Naive thymus-derived CD4-positive, alpha-beta T cell (primary cell): ENCODE measurements around the gene PSENEN. TPM values are rescaled to one million over a fixed set of nuclear protein-coding genes. Genes with fewer than 3 reads are reported as not detected.
"Not testable (repeated sequence)": the region's sequence is repeated elsewhere in the genome, so short reads cannot be mapped to it uniquely, and the experiment has no call there.

Experiments
- ATAC-seq: fragments of 150-1000 bp; cut with Tn5 transposase; 2 replicates; pipeline ENCODE4 v1.10.0; 2021; ENCODE audit warnings: mild to moderate bottlenecking, moderate library complexity
- CTCF ChIA-PET: fragments of 350-600 bp; sonication (Branson Sonifier 250); formaldehyde crosslinking; loops from one replicate; lab custom pipeline; 2021; ENCODE audit warnings: antibody characterized with exemption; lab: Charles Lee
- POLR2A ChIA-PET: fragments of 350-600 bp; sonication (Branson Sonifier 250); formaldehyde crosslinking; loops from one replicate; lab custom pipeline; 2021; ENCODE audit warnings: antibody characterized with exemption, inconsistent platforms; lab: Charles Lee
- DNase-seq, 9 donors: peaks; one replicate each; pipeline versions ENCODE4 v3.0.0 to v3.0.0-alpha.2; 2020 to 2022; ENCODE audit warnings: mixed read lengths in 1 of 9
- H3K27ac ChIP-seq: one replicate; pipeline ENCODE4 v1.7.0; 2013; ENCODE audit warnings: mild to moderate bottlenecking, low read depth, low read length, moderate library complexity
- H3K27me3 ChIP-seq, 2 donors: one replicate each; pipeline ENCODE4 v1.7.0; 2013; ENCODE audit warnings: low read length in 2 of 2, mild to moderate bottlenecking in 2 of 2, moderate library complexity in 2 of 2; ENCODE audit not compliant: control insufficient read depth in 2 of 2, insufficient read depth in 2 of 2
- H3K36me3 ChIP-seq, 3 experiments: 1 replicate in 2 of 3; 2 replicates in 1 of 3; pipeline ENCODE4 v1.7.0; 2013; ENCODE audit warnings: low read length in 3 of 3, mild to moderate bottlenecking in 3 of 3, moderate library complexity in 1 of 3; ENCODE audit not compliant: insufficient read depth in 3 of 3, control insufficient read depth in 2 of 3
- H3K4me1 ChIP-seq, 2 donors: one replicate each; pipeline ENCODE4 v1.7.0; 2013; ENCODE audit warnings: low read length in 2 of 2, mild to moderate bottlenecking in 2 of 2, moderate library complexity in 1 of 2; ENCODE audit not compliant: control insufficient read depth in 2 of 2, insufficient read depth in 2 of 2
- H3K4me3 ChIP-seq: 2 replicates; pipeline ENCODE4 v1.7.0; 2013; ENCODE audit warnings: mild to moderate bottlenecking, low read length
- H3K9me3 ChIP-seq, 3 experiments: 1 replicate in 2 of 3; 2 replicates in 1 of 3; pipeline ENCODE4 v1.7.0; 2013; ENCODE audit warnings: low read length in 3 of 3; ENCODE audit not compliant: control insufficient read depth in 2 of 3
- H3K27ac Mint-ChIP-seq, 9 donors: one replicate each; pipeline ENCODE4 v1.8.0; 2020 to 2022; ENCODE audit warnings: mixed read lengths in 9 of 9, mild to moderate bottlenecking in 8 of 9, moderate library complexity in 5 of 9, inconsistent platforms in 2 of 9
- H3K27me3 Mint-ChIP-seq, 5 donors: one replicate each; pipeline ENCODE4 v1.8.0; 2021 to 2022; ENCODE audit warnings: mixed read lengths in 5 of 5, mild to moderate bottlenecking in 1 of 5
- H3K36me3 Mint-ChIP-seq, 5 donors: one replicate each; pipeline ENCODE4 v1.8.0; 2020 to 2022; ENCODE audit warnings: mixed read lengths in 5 of 5, mild to moderate bottlenecking in 3 of 5, inconsistent platforms in 1 of 5
- H3K4me1 Mint-ChIP-seq, 7 donors: one replicate each; pipeline ENCODE4 v1.8.0; 2020 to 2022; ENCODE audit warnings: mixed read lengths in 7 of 7, mild to moderate bottlenecking in 3 of 7, inconsistent platforms in 1 of 7
- H3K4me3 Mint-ChIP-seq, 10 donors: one replicate each; pipeline ENCODE4 v1.8.0; 2020 to 2022; ENCODE audit warnings: mild to moderate bottlenecking in 10 of 10, mixed read lengths in 10 of 10, moderate library complexity in 6 of 10, inconsistent platforms in 2 of 10
- H3K9me3 Mint-ChIP-seq, 11 donors: one replicate each; pipeline ENCODE4 v1.8.0; 2020 to 2022; ENCODE audit warnings: mixed read lengths in 11 of 11, mild to moderate bottlenecking in 4 of 11, inconsistent platforms in 1 of 11, moderate library complexity in 1 of 11
- intact Hi-C, 2 donors: fragments of 100-400 bp; cut with micrococcal nuclease; formaldehyde crosslinking; loops; one replicate each; pipeline ENCODE4 v1.15.1; 2023
- polyA plus RNA-seq, 2 donors: library from polyadenylated mRNA; unstranded; fragments of 300-500 nt; fragmentation: Illumina TruSeq; gene quantifications; one replicate each; pipeline ENCODE4 v1.2.3, GENCODE V29; 2021
- total RNA-seq, 6 experiments: library from RNA in 5 of 6; stranded (reverse) in 5 of 6; gene quantifications; 1 replicate in 5 of 6; 2 replicates in 1 of 6; pipeline ENCODE4 v1.2.3 and lab custom pipeline; 2021 to 2026

The PSENEN gene
- total and polyA plus RNA-seq, 7 experiments from 2014 or later = 20.4 to 79.1 (median 33.9) TPM

- H3K4me1 Mint-ChIP-seq = peaks cover 0 to 6% (median 0%) of the 10 kb centered on the region in 7 donors
- POLR2A ChIA-PET = interaction anchor here (0.6 kb wide), 1 partner anchor 33 kb away, joined by 3 read pairs; no protein-coding TSS in a partner anchor
- CTCF ChIA-PET = no interaction called here
- no peaks in the 10 kb centered on the region for H3K36me3 Mint-ChIP-seq
- H3K27ac Mint-ChIP-seq = peak overlapping the region in 1 of 9 donors; percentile 31
- no peak overlapping the region for H3K4me3 Mint-ChIP-seq
- Histone ChIP-seq H3K9me3 (no peaks in the 10 kb centered on the region), H3K27ac (no peak overlapping the region), H3K27me3 (no peaks in the 10 kb centered on the region), H3K4me3 (no peak overlapping the region), H3K4me1 (no peaks in the 10 kb centered on the region), H3K36me3 (no peaks in the 10 kb centered on the region)
- intact Hi-C loops = no loop called here
- ATAC-seq (no peak), DNase-seq (no peak)
- peaks cover 15 to 24% (median 19%) of the 10 kb centered on the region in 5 donors for H3K27me3 Mint-ChIP-seq
- no peaks in the 10 kb centered on the region for H3K9me3 Mint-ChIP-seq
Observed at GRCh38 chr19:35792312-35792711, 46.9 kb downstream of the PSENEN start.

GRCh38 chr19:35792888-35793287, 47.4 kb downstream of the PSENEN start:
- intact Hi-C loops = no loop called here
- no peaks in the 10 kb centered on the region for H3K9me3 Mint-ChIP-seq
- H3K4me3 Mint-ChIP-seq = no peak overlapping the region
- H3K36me3 ChIP-seq = no peaks in the 10 kb centered on the region
- H3K9me3 ChIP-seq = no peaks in the 10 kb centered on the region
- ChIA-PET POLR2A (no interaction called here), CTCF (no interaction called here)
- H3K4me1 Mint-ChIP-seq = peaks cover 0 to 7% (median 0%) of the 10 kb centered on the region in 7 donors
- H3K27me3 ChIP-seq = no peaks in the 10 kb centered on the region
- ATAC-seq = no peak
- no peaks in the 10 kb centered on the region for H3K4me1 ChIP-seq
- H3K27me3 Mint-ChIP-seq = peaks cover 16 to 25% (median 23%) of the 10 kb centered on the region in 5 donors
- H3K36me3 Mint-ChIP-seq = no peaks in the 10 kb centered on the region
- no peak overlapping the region for H3K27ac Mint-ChIP-seq
- DNase-seq = no peak
- no peak overlapping the region for H3K4me3 ChIP-seq
- no peak overlapping the region for H3K27ac ChIP-seq

GRCh38 chr19:35793381-35794165, 48.1 kb downstream of the PSENEN start:
- DNase-seq = no peak
- H3K27me3 ChIP-seq = no peaks in the 10 kb centered on the region
- Mint-ChIP-seq H3K36me3 (no peaks in the 10 kb centered on the region), H3K27me3 (peaks cover 20 to 28% (median 25%) of the 10 kb centered on the region in 5 donors), H3K27ac (no peak overlapping the region), H3K9me3 (no peaks in the 10 kb centered on the region), H3K4me1 (peaks cover 0 to 7% (median 0%) of the 10 kb centered on the region in 7 donors), H3K4me3 (no peak overlapping the region)
- POLR2A ChIA-PET = no interaction called here
- no peak for ATAC-seq
- no peaks in the 10 kb centered on the region for H3K4me1 ChIP-seq
- H3K27ac ChIP-seq = no peak overlapping the region
- CTCF ChIA-PET = no interaction called here
- no peaks in the 10 kb centered on the region for H3K9me3 ChIP-seq
- no peak overlapping the region for H3K4me3 ChIP-seq
- intact Hi-C loops = no loop called here
- H3K36me3 ChIP-seq = no peaks in the 10 kb centered on the region

- H3K9me3 Mint-ChIP-seq, H3K27ac ChIP-seq, H3K9me3 ChIP-seq, H3K4me3 ChIP-seq, ATAC-seq, POLR2A ChIA-PET, H3K4me3 Mint-ChIP-seq, DNase-seq, H3K27me3 ChIP-seq, H3K36me3 ChIP-seq, H3K4me1 ChIP-seq, H3K4me1 Mint-ChIP-seq, intact Hi-C loops, H3K36me3 Mint-ChIP-seq: not testable (repeated sequence)
- CTCF ChIA-PET = interaction anchor here (0.6 kb wide), 1 partner anchor 117 kb away, joined by 3 read pairs; no protein-coding TSS in a partner anchor
- peak overlapping the region in 1 of 9 donors; percentile 52 for H3K27ac Mint-ChIP-seq
- peaks cover 20 to 42% (median 29%) of the 10 kb centered on the region in 5 donors for H3K27me3 Mint-ChIP-seq
Observed at GRCh38 chr19:35795564-35795963, 50.1 kb downstream of the PSENEN start.

Other genes with a start within 250 kb of the PSENEN start
- under 1 TPM in 2 of 5 experiments, not detected in 3; 0.54 to 0.76 TPM for gene DMKN, start 232.0 kb upstream of the PSENEN start, total RNA-seq
- gene DMKN, start 232.0 kb upstream of the PSENEN start, polyA plus RNA-seq = not detected
- not detected for gene SBSN, start 217.3 kb upstream of the PSENEN start, total RNA-seq
- not detected for gene SBSN, start 217.3 kb upstream of the PSENEN start, polyA plus RNA-seq
- not detected for gene GAPDHS, start 212.2 kb upstream of the PSENEN start, total RNA-seq
- gene GAPDHS, start 212.2 kb upstream of the PSENEN start, polyA plus RNA-seq = not detected
- 10 to 100 TPM; 24.7 to 54.0 (median 34.6) TPM for gene TMEM147, start 200.0 kb upstream of the PSENEN start, total RNA-seq
- gene TMEM147, start 200.0 kb upstream of the PSENEN start, polyA plus RNA-seq = 100 to 1,000 TPM; 143 to 154 TPM
- gene ATP4A, start 182.0 kb upstream of the PSENEN start, total RNA-seq = not detected
- not detected for gene ATP4A, start 182.0 kb upstream of the PSENEN start, polyA plus RNA-seq
- gene PMIS2, start 159.5 kb upstream of the PSENEN start, total RNA-seq = not detected
- gene PMIS2, start 159.5 kb upstream of the PSENEN start, polyA plus RNA-seq = not detected
- gene HAUS5, start 132.9 kb upstream of the PSENEN start, total RNA-seq = 10 to 100 TPM; 23.6 to 40.0 (median 28.4) TPM
- 1 to 10 TPM; 7.6 TPM for gene HAUS5, start 132.9 kb upstream of the PSENEN start, polyA plus RNA-seq
- gene RBM42, start 116.6 kb upstream of the PSENEN start, total RNA-seq = 10 to 100 TPM; 39.0 to 98.2 (median 51.3) TPM
- 10 to 100 TPM; 48.7 to 49.8 TPM for gene RBM42, start 116.6 kb upstream of the PSENEN start, polyA plus RNA-seq
- under 1 TPM in 3 of 5 experiments, not detected in 2; 0.56 to 0.71 (median 0.70) TPM for gene ETV2, start 103.9 kb upstream of the PSENEN start, total RNA-seq
- under 1 TPM; 0.61 to 0.89 TPM for gene ETV2, start 103.9 kb upstream of the PSENEN start, polyA plus RNA-seq
- 100 to 1,000 TPM; 172 to 464 (median 232) TPM for gene COX6B1, start 97.3 kb upstream of the PSENEN start, total RNA-seq
- gene COX6B1, start 97.3 kb upstream of the PSENEN start, polyA plus RNA-seq = 100 to 1,000 TPM; 819 to 873 TPM
- 1 to 10 TPM in 1 of 5 experiments, under 1 TPM in 1, not detected in 3; 0.41 to 1.3 TPM for gene UPK1A, start 79.1 kb upstream of the PSENEN start, total RNA-seq
- gene UPK1A, start 79.1 kb upstream of the PSENEN start, polyA plus RNA-seq = not detected
- gene ZBTB32, start 41.1 kb upstream of the PSENEN start, total RNA-seq = 10 to 100 TPM in 1 of 5 experiments, 1 to 10 TPM in 1, under 1 TPM in 2, not detected in 1; 0.35 to 41.6 (median 1.0) TPM
- not detected for gene ZBTB32, start 41.1 kb upstream of the PSENEN start, polyA plus RNA-seq
- gene KMT2B, start 27.6 kb upstream of the PSENEN start, total RNA-seq = 10 to 100 TPM; 64.2 to 79.8 (median 77.3) TPM
- gene KMT2B, start 27.6 kb upstream of the PSENEN start, polyA plus RNA-seq = 1 to 10 TPM in 1 of 2 donors, under 1 TPM in 1; 0.60 to 3.2 TPM
- gene IGFLR1, start 3.2 kb upstream of the PSENEN start, total RNA-seq = 100 to 1,000 TPM in 2 of 5 experiments, 10 to 100 TPM in 3; 61.4 to 113 (median 62.8) TPM
- gene IGFLR1, start 3.2 kb upstream of the PSENEN start, polyA plus RNA-seq = 100 to 1,000 TPM in 1 of 2 donors, 10 to 100 TPM in 1; 99.5 to 107 TPM
- 10 to 100 TPM; 33.7 to 86.8 (median 68.6) TPM for gene U2AF1L4, start 233 bp upstream of the PSENEN start, total RNA-seq
- 10 to 100 TPM; 75.7 to 89.7 TPM for gene U2AF1L4, start 233 bp upstream of the PSENEN start, polyA plus RNA-seq
- gene LIN37, start 2.9 kb downstream of the PSENEN start, total RNA-seq = 10 to 100 TPM in 4 of 5 experiments, 1 to 10 TPM in 1; 7.9 to 33.1 (median 18.9) TPM
- 10 to 100 TPM in 1 of 2 donors, 1 to 10 TPM in 1; 6.7 to 20.6 TPM for gene LIN37, start 2.9 kb downstream of the PSENEN start, polyA plus RNA-seq
- under 1 TPM in 1 of 5 experiments, not detected in 4; 0.22 TPM for gene HSPB6, start 11.4 kb downstream of the PSENEN start, total RNA-seq
- gene HSPB6, start 11.4 kb downstream of the PSENEN start, polyA plus RNA-seq = not detected
- gene PROSER3, start 12.5 kb downstream of the PSENEN start, total RNA-seq = 10 to 100 TPM; 34.0 to 47.3 (median 39.7) TPM
- 1 to 10 TPM; 5.4 to 6.8 TPM for gene PROSER3, start 12.5 kb downstream of the PSENEN start, polyA plus RNA-seq
- gene ARHGAP33, start 29.9 kb downstream of the PSENEN start, total RNA-seq = 10 to 100 TPM; 15.3 to 55.5 (median 23.4) TPM
- 1 to 10 TPM in 1 of 2 donors, under 1 TPM in 1; 0.09 to 1.0 TPM for gene ARHGAP33, start 29.9 kb downstream of the PSENEN start, polyA plus RNA-seq
- not detected for gene PRODH2, start 67.2 kb downstream of the PSENEN start, total RNA-seq
- not detected for gene PRODH2, start 67.2 kb downstream of the PSENEN start, polyA plus RNA-seq
- under 1 TPM in 2 of 5 experiments, not detected in 3; 0.30 to 0.51 TPM for gene NPHS1, start 106.9 kb downstream of the PSENEN start, total RNA-seq
- not detected for gene NPHS1, start 106.9 kb downstream of the PSENEN start, polyA plus RNA-seq
- gene KIRREL2, start 111.3 kb downstream of the PSENEN start, total RNA-seq = 1 to 10 TPM in 1 of 5 experiments, under 1 TPM in 2, not detected in 2; 0.16 to 1.3 (median 0.29) TPM
- not detected for gene KIRREL2, start 111.3 kb downstream of the PSENEN start, polyA plus RNA-seq
- 1 to 10 TPM in 1 of 5 experiments, not detected in 4; 2.4 TPM for gene APLP1, start 122.9 kb downstream of the PSENEN start, total RNA-seq
- gene APLP1, start 122.9 kb downstream of the PSENEN start, polyA plus RNA-seq = not detected
- 100 to 1,000 TPM in 1 of 5 experiments, 10 to 100 TPM in 4; 47.8 to 116 (median 57.0) TPM for gene NFKBID, start 154.9 kb downstream of the PSENEN start, total RNA-seq
- 1 to 10 TPM; 2.4 to 6.5 TPM for gene NFKBID, start 154.9 kb downstream of the PSENEN start, polyA plus RNA-seq
- gene HCST, start 156.9 kb downstream of the PSENEN start, total RNA-seq = 100 to 1,000 TPM in 3 of 5 experiments, 10 to 100 TPM in 2; 57.4 to 117 (median 113) TPM
- 100 to 1,000 TPM; 879 to 895 TPM for gene HCST, start 156.9 kb downstream of the PSENEN start, polyA plus RNA-seq
- gene TYROBP, start 162.6 kb downstream of the PSENEN start, total RNA-seq = 100 to 1,000 TPM in 1 of 5 experiments, 10 to 100 TPM in 3, not detected in 1; 15.1 to 428 (median 35.6) TPM
- gene TYROBP, start 162.6 kb downstream of the PSENEN start, polyA plus RNA-seq = 1 to 10 TPM; 2.3 to 3.7 TPM
- 10 to 100 TPM in 3 of 5 experiments, 1 to 10 TPM in 2; 5.7 to 14.9 (median 11.6) TPM for gene LRFN3, start 190.7 kb downstream of the PSENEN start, total RNA-seq
- gene LRFN3, start 190.7 kb downstream of the PSENEN start, polyA plus RNA-seq = 1 to 10 TPM; 1.2 to 2.4 TPM
- gene SDHAF1, start 249.5 kb downstream of the PSENEN start, total RNA-seq = 10 to 100 TPM in 3 of 5 experiments, 1 to 10 TPM in 2; 7.8 to 26.1 (median 17.8) TPM
- 10 to 100 TPM; 29.9 to 58.1 TPM for gene SDHAF1, start 249.5 kb downstream of the PSENEN start, polyA plus RNA-seq